NCI-H1048 (cell line): ENCODE data around the gene CHORDC1.
"Not testable (repeated sequence)": the region's sequence is repeated elsewhere in the genome, so short reads cannot be mapped to it uniquely, and the experiment has no call there.

Experiments used
- DNase-seq: peaks from one replicate; lab custom pipeline; 2025; lab: John Stamatoyannopoulos, UW

Gene CHORDC1

GRCh38 chr11:90222459-90223247, at the start of gene CHORDC1:
TSS of gene CHORDC1 (minus strand) at chr11:90223049. CDS start at chr11:90222954, 95 bp downstream.
- peak; percentile 75 for DNase-seq

GRCh38 chr11:90257158-90257525, 34.3 kb upstream of the CHORDC1 start:
- no peak for DNase-seq

GRCh38 chr11:90256404-90257157, 33.7 kb upstream of the CHORDC1 start:
- DNase-seq, result no peak

GRCh38 chr11:90254065-90254464, 31.2 kb upstream of the CHORDC1 start:
- no peak for DNase-seq

GRCh38 chr11:90252053-90252452, 29.2 kb upstream of the CHORDC1 start:
- no peak for DNase-seq

- DNase-seq, result no peak
Measured at GRCh38 chr11:90251599-90251998, 28.8 kb upstream of the CHORDC1 start.

- DNase-seq, result no peak
Measured at GRCh38 chr11:90250970-90251369, 28.1 kb upstream of the CHORDC1 start.

GRCh38 chr11:90246468-90246867, 23.6 kb upstream of the CHORDC1 start:
- no peak for DNase-seq

GRCh38 chr11:90243534-90243933, 20.7 kb upstream of the CHORDC1 start:
- no peak for DNase-seq

- DNase-seq, result no peak
Measured at GRCh38 chr11:90242894-90243416, 20.1 kb upstream of the CHORDC1 start.

GRCh38 chr11:90241414-90241813, 18.6 kb upstream of the CHORDC1 start:
- DNase-seq, result no peak

GRCh38 chr11:90239967-90240636, 17.3 kb upstream of the CHORDC1 start:
- DNase-seq, result not testable (repeated sequence)

- DNase-seq, result no peak
Measured at GRCh38 chr11:90237004-90237403, 14.2 kb upstream of the CHORDC1 start.

GRCh38 chr11:90235526-90235925, 12.7 kb upstream of the CHORDC1 start:
- no peak for DNase-seq

GRCh38 chr11:90234977-90235376, 12.1 kb upstream of the CHORDC1 start:
- no peak for DNase-seq

GRCh38 chr11:90229791-90230190, 6.9 kb upstream of the CHORDC1 start:
- DNase-seq, result no peak

GRCh38 chr11:90228056-90228455, 5.2 kb upstream of the CHORDC1 start:
- DNase-seq, result no peak

GRCh38 chr11:90223248-90223585, 368 bp upstream of the CHORDC1 start:
- no peak for DNase-seq

GRCh38 chr11:90221803-90222458, 918 bp downstream of the CHORDC1 start:
- no peak for DNase-seq

GRCh38 chr11:90220391-90220790, 2.5 kb downstream of the CHORDC1 start:
- DNase-seq, result no peak

GRCh38 chr11:90219438-90219837, 3.4 kb downstream of the CHORDC1 start:
- no peak for DNase-seq

GRCh38 chr11:90218606-90219005, 4.2 kb downstream of the CHORDC1 start:
- DNase-seq, result no peak
